Astrocyte (in vitro differentiated cells and primary cell): ENCODE data around the gene ST6GALNAC6.

Source experiments
- CTCF ChIP-seq: IDR thresholded peaks from 2 replicates; pipeline ENCODE4 v1.5.1; 2011; ENCODE audit warnings: low read depth, mild to moderate bottlenecking, inconsistent platforms, low read length, moderate library complexity; ENCODE audit not compliant: insufficient read depth
- EZH2 ChIP-seq: IDR thresholded peaks from 2 replicates; pipeline ENCODE4 v1.6.1; 2012; ENCODE audit warnings: mild to moderate bottlenecking, low read length, inconsistent platforms; ENCODE audit not compliant: insufficient read depth

GRCh38 chr9:127878652-127879390 lies 20.6 kb downstream of the ST6GALNAC6 start:
- no peak for TF ChIP-seq CTCF
- TF ChIP-seq EZH2, result no peak
